SK-N-MC (cell line): ENCODE measurements around the gene LRAT.
"Not testable (repeated sequence)": the region's sequence is repeated elsewhere in the genome, so short reads cannot be mapped to it uniquely, and the experiment has no call there.

Experiments
- DNase-seq: peaks from one replicate; pipeline ENCODE4 v3.0.0-alpha.2; 2011; ENCODE audit warnings: low read depth, low spot score
- H3K27ac ChIP-seq: fragments of 200-600 bp; sonication (generic); 2 replicates; pipeline ENCODE4 v1.5.1; 2016; ENCODE audit warnings: mixed run types
- H3K36me3 ChIP-seq: fragments of 200-600 bp; sonication (generic); 2 replicates; pipeline ENCODE4 v1.6.1; 2017; ENCODE audit warnings: antibody characterized with exemption, low read length, mixed read lengths; ENCODE audit not compliant: insufficient read depth
- H3K4me3 ChIP-seq: fragments of 200-600 bp; sonication (generic); 2 replicates; pipeline ENCODE4 v1.5.1; 2016
- H3K9ac ChIP-seq: fragments of 200-600 bp; sonication (generic); 2 replicates; pipeline ENCODE4 v1.8.0; 2017; ENCODE audit warnings: mixed run types, mixed read lengths; ENCODE audit not compliant: insufficient read length
- H3K9me3 ChIP-seq: fragments of 200-600 bp; sonication (generic); 2 replicates; pipeline ENCODE4 v1.6.1; 2017; ENCODE audit warnings: low read depth, mild to moderate bottlenecking, antibody characterized with exemption, low read length, moderate library complexity, mixed read lengths
- EZH2 ChIP-seq: fragments of 200-600 bp; sonication (generic); IDR thresholded peaks from one replicate; pipeline ENCODE4 v1.6.1; 2017; ENCODE audit warnings: antibody characterized with exemption
- FOXP2 ChIP-seq: optimal IDR thresholded peaks from 2 replicates; pipeline ENCODE3; 2011; ENCODE audit warnings: mild to moderate bottlenecking, moderate library complexity; ENCODE audit not compliant: insufficient read depth; ENCODE audit errors: extremely low read length, control extremely low read depth
- POLR2AphosphoS5 ChIP-seq: IDR thresholded peaks from 2 replicates; pipeline ENCODE4 v1.6.1; 2012; ENCODE audit warnings: mild to moderate bottlenecking, low read depth, low read length, borderline replicate concordance

The LRAT gene

DNA sequence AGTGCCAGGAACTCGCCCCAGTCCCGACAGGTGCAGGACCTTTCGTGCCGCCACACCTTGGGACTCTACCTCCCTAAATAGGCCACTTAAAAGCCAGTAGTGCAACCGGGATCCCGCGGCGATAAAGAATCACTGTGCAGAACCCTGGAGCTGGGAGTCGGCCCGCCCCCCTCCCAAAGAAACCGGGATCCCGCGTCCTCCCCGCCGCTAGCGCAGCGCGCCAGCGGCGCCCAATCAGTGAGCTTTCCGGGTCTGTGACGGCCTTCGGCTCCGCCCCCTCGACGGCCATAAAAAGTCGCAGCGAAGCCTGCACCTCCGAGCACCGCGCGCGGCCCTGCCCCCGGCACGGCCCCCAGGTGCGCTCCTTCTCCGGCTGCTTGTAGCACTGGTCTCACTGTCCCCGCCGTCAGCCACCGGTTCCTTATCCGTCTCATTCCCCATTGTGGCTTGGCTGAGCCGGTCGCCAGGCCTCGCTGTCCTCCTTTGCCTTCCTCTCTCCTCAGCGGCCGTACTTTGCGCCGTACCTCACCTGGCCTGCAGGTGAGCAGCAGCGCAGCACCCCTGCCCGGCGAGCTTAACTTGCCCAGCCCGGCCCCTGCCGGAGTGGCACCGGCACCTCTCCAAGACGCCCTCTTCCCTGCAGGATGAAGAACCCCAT lies at the start of gene LRAT:
LRAT (plus strand) TSS at position 318 of the 658 bp plus-strand sequence; CDS start at position 645, 327 bp downstream.
- Histone ChIP-seq H3K9ac (no peak within 1 kb of the TSS), H3K9me3 (no peaks in the 10 kb centered on the region), H3K36me3 (no peaks in the 10 kb centered on the region), H3K27ac (no peak within 1 kb of the TSS), H3K4me3 (peak within 1 kb of the TSS; percentile 69)
- TF ChIP-seq FOXP2 = no peak
- no peak for TF ChIP-seq EZH2
- no peak for TF ChIP-seq POLR2AphosphoS5
- DNase-seq = no peak

DNA sequence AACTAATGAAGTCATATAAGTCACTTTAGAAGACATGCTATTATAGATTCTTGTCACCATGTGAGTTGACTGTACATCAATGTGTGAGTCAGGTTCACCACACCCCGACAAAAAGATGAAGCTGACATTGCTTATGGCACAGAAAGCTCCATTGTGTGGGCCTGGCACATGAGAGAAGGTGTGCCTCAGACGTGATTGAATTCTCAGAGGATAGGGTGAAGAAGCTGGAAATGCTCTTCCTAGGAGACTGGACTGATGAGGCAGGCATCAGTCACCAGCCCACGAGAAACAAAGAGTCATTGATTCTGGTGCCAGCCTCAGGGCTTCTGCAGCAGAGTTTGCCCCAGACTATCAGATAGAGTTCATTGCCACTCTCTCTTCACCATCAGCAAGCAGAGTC lies 35.9 kb upstream of the LRAT start:
- DNase-seq = no peak
- TF ChIP-seq POLR2AphosphoS5 (no peak), FOXP2 (no peak)
- Histone ChIP-seq H3K27ac (no peak overlapping the region), H3K9me3 (no peaks in the 10 kb centered on the region), H3K4me3 (no peak overlapping the region), H3K9ac (no peak overlapping the region), H3K36me3 (no peaks in the 10 kb centered on the region)

DNA sequence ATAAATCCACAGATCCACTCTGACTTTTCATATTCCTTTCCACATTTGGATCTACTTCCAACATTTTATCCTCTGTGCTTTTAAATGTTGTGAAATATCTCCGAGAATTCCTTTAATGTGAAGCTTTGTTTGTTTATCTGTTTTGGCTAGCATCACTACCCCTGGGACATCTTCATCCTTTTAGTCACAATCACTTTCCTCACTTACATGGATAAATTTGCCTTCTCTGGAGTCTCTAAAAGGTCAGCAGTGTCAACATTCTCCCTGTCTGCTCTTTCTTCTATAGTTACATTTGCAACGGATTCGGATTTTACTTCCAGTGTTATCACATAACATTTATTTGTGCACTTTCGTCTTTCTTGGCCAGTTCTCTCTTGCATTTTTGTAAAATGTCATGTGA lies 34.2 kb upstream of the LRAT start:
- H3K27ac ChIP-seq = no peak overlapping the region
- TF ChIP-seq FOXP2 (no peak), POLR2AphosphoS5 (no peak), EZH2 (no peak)
- no peak overlapping the region for H3K4me3 ChIP-seq
- no peaks in the 10 kb centered on the region for H3K36me3 ChIP-seq
- no peak for DNase-seq
- H3K9me3 ChIP-seq = no peaks in the 10 kb centered on the region
- no peak overlapping the region for H3K9ac ChIP-seq

DNA sequence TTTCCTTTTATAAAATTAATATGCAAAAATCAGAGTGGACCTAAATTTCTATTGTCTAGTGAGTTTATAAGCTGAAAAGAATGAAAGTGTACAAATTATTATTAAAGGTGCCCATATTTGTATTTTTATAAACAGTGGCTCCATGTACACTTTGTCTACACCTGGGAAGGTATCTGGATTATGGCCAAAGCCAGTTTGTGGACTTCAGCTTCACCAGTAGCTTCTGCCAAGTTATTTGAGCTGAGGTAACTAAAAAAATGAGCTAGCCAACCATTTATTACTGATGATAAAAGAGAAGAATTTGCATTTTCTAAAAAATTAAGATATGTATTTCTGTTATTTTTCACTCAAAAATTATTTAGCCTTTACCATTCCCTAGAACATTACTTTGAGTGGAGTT lies 32.3 kb upstream of the LRAT start:
- DNase-seq = no peak
- H3K9ac ChIP-seq = no peak overlapping the region
- no peaks in the 10 kb centered on the region for H3K36me3 ChIP-seq
- no peaks in the 10 kb centered on the region for H3K9me3 ChIP-seq
- no peak for TF ChIP-seq FOXP2
- TF ChIP-seq EZH2 = no peak
- TF ChIP-seq POLR2AphosphoS5 = no peak
- H3K27ac ChIP-seq = no peak overlapping the region
- no peak overlapping the region for H3K4me3 ChIP-seq

DNA sequence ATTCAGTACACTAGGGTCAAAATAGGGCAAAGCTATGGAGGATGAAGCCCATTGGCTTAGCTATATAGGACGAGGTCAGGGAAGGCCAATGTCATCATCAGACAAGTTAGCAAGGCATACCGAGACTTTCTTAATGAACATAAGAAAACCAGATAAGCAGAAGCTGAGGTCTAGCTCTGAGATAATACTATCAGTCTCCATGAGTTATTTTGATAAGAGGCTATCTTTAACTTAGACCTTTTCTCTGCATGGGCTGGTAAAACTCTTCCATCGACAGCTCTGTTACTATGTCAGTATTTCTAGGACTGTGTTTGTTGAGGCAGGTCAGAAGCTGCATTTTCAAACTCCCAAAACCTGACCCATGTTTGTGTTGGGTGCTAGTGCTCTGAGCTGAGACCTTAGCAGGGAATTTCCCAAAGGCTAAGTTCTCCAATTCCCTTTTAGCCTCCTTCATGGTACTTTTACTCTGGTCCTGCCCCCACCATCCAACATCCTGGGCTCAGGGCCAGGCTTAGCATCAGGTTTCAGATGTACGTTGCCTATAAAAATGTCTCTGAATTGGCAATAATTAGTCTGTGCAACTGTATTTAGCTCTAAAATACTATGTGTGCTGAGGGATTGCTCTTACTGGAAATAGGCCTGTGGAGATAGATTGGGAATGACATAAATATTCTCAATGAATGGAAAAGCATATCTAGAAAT lies 29.3 kb upstream of the LRAT start:
- no peak for DNase-seq
- Histone ChIP-seq H3K27ac (no peak overlapping the region), H3K36me3 (no peaks in the 10 kb centered on the region), H3K9ac (no peak overlapping the region), H3K9me3 (no peaks in the 10 kb centered on the region), H3K4me3 (no peak overlapping the region)
- no peak for TF ChIP-seq POLR2AphosphoS5
- TF ChIP-seq FOXP2 = no peak
- no peak for TF ChIP-seq EZH2

DNA sequence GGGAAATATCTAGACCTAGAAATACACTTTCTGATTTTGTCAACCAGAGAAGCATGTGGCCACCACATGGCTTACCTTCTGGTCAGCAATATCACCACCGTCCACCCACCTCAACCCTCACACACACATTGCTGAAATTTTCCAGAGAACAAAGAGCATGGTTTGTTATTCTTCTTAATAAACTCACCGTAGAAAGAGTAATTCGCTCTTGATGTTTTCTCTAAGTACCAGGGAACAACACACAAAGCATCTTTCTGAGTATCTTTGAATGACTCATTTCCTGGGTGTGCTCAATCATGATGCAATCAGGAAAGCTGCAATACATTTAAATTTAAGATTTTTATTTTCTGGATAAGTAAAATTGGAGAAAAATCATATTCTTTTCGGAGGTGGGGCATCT lies 24.7 kb upstream of the LRAT start:
- TF ChIP-seq EZH2 = no peak
- no peak for TF ChIP-seq POLR2AphosphoS5
- no peak for TF ChIP-seq FOXP2
- H3K4me3 ChIP-seq = peak overlapping the region; percentile 41
- peak overlapping the region; percentile 62 for H3K27ac ChIP-seq

DNA sequence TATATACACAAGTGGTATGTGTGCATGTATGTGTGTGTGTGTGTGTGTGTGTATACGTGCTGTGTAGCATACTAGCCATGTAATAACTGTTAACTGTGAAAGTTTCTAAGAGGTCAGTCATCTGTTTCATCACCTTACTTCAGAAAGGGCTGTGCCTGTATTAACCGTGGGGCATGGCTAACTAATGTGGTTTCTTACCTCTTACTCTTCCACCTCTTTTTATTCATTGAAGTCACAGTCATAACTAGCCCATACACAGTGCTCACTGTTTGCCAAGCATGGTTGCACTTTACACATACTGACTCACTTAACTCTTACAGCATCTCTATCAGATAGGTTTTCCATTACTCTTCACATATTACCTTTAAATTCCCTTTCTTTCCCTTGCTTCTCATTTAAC lies 23.7 kb upstream of the LRAT start:
- Histone ChIP-seq H3K27ac (no peak overlapping the region), H3K9me3 (no peaks in the 10 kb centered on the region), H3K4me3 (no peak overlapping the region), H3K36me3 (no peaks in the 10 kb centered on the region), H3K9ac (no peak overlapping the region)
- no peak for DNase-seq
- TF ChIP-seq FOXP2 = no peak
- TF ChIP-seq EZH2 = no peak
- no peak for TF ChIP-seq POLR2AphosphoS5

More for the DNA sequence above, 24.7 kb upstream of the LRAT start:
- Histone ChIP-seq H3K36me3 (no peaks in the 10 kb centered on the region), H3K9ac (no peak overlapping the region), H3K9me3 (no peaks in the 10 kb centered on the region)
- DNase-seq = peak; percentile 60

DNA sequence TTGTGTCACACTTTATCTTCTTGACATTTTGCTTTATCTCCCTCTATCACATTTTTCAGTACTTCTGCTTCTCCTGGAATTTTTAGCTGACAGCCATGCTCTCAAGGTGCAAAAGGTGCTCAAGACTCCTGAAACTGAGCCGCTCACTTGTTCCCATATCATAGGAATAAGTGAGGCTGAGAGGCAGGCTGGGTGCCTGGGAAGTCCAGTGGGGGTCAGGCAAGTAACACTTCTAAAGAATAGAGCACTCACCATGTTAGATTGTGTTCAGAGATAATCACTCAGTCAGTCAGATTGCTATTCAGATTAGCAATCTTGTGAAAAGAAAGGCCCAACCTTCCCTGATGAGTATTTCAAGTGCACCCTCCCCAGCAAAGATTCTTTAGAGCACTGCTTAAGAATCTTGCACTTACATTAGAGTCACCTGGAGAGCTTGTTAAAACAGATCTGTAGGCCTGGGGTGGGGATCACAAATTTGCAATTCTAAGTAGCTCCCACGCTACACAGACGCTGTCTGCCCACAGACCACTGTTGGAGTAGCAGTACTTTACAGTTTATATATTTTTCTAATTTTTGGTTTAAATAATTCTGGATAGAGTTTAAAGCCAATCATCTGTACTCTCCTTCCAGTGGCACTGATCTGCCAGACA lies 23.1 kb upstream of the LRAT start:
- TF ChIP-seq POLR2AphosphoS5 (no peak), FOXP2 (no peak), EZH2 (no peak)
- no peak for DNase-seq
- Histone ChIP-seq H3K9ac (no peak overlapping the region), H3K9me3 (no peaks in the 10 kb centered on the region), H3K36me3 (no peaks in the 10 kb centered on the region), H3K4me3 (no peak overlapping the region), H3K27ac (no peak overlapping the region)

DNA sequence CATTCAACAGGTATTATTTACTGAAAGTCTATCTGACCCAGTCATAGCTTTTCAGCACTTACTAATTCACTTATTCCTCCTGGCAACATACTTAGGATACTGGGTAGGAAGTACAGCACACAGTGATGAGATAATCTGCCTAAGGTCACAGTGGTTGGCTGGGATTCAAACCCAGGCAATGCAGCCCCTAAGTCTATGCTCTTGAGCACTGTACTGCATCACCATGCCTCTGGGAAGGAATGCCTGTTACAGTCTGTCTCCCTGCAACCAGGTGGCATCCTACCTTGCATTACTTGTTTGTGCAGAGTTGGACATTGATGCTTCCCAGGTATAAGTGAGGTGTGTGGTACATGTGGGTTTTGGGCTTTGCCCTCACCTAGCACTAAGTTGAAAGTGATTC lies 21.5 kb upstream of the LRAT start:
- TF ChIP-seq FOXP2 (no peak), EZH2 (no peak), POLR2AphosphoS5 (no peak)
- Histone ChIP-seq H3K27ac (no peak overlapping the region), H3K4me3 (no peak overlapping the region), H3K9me3 (no peaks in the 10 kb centered on the region), H3K36me3 (no peaks in the 10 kb centered on the region), H3K9ac (no peak overlapping the region)
- DNase-seq = no peak

DNA sequence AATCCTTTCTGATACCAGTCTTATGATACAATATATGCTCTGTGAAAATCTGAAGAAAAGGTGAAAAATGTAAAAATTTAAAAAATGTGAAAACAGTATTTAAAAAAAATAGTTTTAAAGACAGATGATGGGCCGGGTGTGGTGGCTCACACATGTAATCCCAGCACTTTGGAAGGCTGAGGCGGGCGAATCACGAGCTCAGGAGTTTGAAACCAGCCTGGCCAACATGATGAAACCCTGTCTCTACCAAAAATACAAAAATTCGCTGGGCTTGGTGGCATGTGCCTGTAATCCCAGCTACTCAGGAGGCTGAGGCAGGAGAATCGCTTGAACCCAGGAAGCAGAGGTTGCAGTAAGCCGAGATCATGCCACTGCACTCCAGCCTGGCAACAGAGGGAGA lies 20.2 kb upstream of the LRAT start:
- H3K36me3 ChIP-seq, H3K9ac ChIP-seq, H3K4me3 ChIP-seq, DNase-seq, H3K27ac ChIP-seq, H3K9me3 ChIP-seq: not testable (repeated sequence)
